ENCODE measurements around the gene FBXO41.

Gene FBXO41

DNA sequence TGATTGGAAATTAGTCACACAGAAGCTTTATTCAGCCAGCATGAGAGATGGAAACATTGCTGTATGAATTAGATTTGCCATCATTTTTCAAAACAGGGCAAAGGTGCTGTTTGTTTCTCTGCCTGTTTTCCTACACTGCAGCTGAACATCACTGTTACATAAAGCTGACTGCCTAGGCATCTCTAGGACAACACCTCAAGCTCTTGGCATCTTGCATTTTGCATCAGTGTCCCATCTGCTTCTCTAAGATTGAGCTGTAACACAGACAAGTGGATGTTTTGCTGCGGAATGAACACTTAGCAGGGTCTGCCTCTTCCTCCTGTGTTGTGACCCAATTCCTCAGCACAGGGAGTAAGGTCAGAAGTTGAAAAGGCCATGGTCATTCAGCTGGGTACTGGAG is 45.3 kb downstream of the FBXO41 start:
- DNase-seq = no peak

DNA sequence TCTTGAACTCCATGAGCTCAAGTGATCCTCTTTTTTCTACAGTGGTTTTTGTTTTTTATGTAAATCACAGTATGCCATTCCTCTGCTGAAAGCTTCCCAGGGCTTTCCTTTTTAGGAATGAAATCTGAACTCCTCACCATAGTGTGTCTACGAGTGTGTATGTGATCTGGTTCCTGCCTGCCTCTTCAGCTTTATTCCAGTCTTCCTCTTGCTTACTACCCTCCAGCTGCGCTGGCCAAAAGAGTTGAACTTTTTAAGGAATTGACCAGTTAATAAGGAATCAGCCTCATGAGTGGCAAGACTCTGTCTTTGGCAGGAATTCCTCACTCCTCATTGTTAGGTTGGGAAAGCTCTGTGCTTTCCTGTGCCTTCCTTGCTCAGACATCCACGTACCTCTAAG is 46.1 kb downstream of the FBXO41 start:
- DNase-seq = no peak

DNA sequence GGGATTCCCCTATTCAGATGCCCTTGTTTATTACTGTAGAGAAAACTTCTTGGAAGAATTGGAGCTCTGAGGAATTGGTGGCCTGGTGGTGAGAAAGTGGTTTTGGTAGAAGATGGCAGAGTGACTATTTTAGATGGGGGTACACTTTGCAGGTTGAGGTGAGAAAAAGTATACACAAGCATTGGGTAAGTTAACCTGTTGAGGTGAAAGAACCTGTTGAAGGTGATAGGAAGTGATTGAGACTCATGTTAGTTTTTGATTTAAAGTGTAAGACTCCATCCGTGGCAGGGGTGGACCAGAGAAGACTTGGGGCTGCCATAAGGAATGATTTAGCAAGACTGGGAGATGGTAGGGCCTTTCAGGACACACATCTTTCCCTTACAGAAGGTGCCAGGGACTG is 47.1 kb downstream of the FBXO41 start:
- DNase-seq = no peak

DNA sequence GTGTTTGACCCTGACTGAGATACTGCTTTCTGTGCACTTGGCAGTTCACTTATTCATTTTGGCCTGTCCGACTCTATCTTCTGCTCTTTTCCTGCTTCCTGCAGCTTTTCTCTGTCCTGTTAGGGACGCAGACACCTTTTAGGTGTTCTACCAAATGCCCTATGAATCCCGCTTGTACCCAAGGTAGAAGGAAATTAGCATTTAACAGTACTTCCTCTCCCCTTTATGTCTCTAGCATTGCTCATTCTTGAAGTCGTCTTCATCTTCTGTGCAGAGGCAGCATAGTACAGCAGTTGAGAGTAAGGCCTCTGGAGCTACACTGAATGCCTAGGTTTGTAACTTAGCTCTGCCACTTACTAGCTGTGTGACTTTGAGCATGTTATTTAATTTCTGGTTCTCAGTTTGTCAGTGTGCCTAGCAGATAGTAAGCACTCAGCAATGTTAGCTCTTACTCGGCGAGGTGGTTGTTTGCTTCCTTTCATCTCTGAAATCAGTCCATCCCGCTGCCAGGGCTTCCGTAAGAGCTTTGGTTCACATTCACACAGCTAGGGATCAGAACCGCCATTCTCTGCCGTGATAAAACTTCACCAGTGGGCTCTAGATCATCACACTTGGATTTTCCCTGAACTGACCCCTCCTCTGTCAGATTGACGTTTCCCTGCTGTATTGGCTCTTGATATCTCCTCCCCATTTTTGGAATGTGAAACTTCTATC is 48.8 kb downstream of the FBXO41 start:
- no peak for DNase-seq

DNA sequence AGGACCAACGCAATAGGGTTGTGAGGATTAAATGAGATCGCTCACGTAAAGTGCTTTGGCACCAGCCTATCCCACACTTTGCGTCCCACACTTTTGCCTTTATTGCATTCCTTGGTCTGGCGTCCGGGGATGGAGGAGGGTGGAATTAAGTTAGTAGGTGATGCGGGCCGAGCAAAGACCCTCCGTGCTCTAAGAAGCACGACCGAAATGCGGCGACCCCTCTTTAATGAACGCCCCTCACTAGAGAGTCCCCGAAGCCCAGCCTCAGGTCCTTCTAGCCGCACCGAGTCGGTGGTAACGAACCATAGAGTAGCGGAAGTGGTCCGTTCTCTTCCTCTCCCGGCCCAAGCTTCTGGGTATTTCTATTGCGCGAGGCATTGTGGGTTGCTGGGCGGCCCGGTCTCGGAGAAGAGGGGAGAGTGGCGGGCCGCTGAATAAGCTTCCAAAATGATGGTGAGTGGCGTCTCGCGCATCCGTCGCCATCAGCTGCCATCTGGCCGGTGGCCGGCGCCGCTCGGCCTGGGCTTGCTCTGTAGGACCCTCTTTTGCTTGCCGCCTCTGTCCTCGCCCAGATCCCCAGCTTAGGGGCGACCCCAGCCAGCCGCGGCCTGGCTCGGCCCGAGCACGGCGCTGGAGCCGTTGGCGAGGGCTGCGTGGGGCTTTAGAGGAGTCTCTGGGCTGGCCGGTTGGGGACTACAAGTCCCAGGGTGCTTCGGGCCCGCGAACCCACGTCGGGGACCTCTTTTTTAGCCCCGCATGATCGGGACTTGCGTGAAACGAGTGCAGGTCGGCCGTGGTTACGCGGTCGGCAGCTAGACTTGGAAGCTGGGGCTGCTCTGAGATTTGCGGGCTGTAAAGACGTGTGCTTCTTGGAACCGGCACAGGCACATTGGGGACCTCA is 50.1 kb downstream of the FBXO41 start, which contains the start of gene CCT7:
Gene CCT7 (plus strand): TSS at position 377 of the 901 bp plus-strand sequence. CDS start 71 bp downstream, at position 448.
- DNase-seq = peak; percentile 86

DNA sequence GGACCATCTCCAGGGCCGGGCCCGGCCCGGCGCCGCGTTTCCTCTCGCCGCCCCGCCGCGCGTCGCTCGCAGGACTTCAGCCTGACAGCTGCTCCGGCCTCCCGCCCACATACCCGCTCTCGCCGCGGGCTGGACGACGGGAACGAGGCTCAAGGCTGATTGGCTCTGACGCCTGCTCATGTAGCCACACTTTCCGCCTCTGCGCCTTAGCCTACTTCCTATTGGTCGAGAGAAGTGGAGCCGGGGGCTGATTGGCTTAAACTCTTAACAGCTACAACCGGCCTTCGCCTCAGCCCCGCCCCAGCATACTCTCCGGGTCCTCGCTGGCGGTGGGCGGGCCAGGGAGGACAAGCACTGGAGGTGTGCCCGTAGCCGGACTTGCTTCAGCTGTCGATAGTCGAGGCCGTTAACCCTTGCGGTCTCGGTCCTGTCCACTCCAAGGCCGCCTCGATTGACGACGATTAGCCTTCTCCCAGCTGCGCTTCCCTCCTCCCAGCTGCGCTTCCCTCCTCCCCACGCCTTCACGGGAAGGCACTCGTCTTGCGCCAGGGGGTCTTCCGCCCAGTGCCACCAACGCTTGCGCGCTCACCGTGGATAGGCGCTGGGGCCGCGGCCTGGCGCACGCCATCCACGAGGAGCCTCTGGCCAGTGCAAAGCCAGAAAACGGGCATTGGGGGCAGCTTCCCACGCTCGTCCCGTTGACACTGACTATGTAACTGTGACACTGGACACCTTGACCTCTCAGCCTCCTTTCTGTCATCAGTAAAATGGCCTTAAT is 50.9 kb downstream of the FBXO41 start, which contains the start of gene PRADC1:
Gene PRADC1 (minus strand): TSS at position 86 of the 778 bp plus-strand sequence. CDS start 79 bp downstream, at position 7.
- DNase-seq = peak; percentile 93

DNA sequence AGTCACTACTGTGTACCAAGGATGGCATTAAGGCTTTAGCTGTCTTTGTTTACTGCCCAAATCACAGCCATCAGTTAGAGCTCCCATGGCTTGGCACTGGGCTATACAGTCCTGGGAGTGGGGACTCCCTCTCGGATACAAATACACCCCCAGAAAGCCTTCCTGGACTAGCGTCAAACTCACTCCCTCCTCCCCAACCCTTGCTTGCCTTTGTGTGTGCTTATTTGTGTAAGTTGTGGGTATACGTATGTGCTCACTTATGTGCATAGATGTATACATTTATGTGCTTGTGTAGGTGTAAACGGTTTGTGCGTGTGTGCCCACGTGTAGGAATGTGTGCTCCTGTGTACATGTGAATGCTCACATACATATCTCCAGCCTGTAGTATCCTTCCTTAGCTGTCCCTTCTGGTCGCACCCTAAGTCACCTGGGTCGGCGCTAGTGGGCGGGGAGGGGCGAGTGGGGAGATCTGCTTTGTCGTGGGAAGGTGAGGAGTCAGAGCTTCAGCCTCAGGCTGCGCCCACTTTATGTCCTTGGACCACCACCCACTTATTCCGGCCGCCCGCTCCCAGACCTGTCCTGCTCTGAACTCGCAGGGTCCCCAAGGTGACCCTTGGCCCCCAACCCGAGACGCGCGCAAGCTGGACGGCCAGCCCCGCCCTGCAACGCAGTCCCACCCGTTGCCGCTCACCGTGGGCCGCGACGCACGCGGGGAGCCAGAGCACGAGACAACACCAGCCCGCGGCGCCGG is 51.7 kb downstream of the FBXO41 start:
- peak; percentile 37 for DNase-seq

DNA sequence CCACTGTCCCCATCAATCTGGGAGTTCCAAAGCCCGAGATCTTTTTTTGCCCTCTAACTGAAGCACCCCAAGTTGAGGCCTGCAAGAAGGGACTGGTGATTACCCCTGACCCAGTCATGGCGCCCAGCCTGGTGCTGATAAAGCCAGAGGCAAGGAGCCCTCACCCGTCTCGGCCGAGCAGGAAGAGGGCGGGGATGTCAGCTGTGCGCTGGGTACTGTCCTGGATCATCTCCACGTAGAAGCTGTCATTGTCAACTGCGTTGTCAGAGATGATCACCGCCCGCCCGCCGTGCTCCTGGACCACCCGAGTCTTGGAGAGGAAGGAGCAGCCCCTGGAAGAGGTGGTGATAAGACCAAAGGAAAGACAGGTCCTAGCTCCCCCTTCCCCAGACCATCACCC is 55.6 kb downstream of the FBXO41 start:
- no peak for DNase-seq

DNA sequence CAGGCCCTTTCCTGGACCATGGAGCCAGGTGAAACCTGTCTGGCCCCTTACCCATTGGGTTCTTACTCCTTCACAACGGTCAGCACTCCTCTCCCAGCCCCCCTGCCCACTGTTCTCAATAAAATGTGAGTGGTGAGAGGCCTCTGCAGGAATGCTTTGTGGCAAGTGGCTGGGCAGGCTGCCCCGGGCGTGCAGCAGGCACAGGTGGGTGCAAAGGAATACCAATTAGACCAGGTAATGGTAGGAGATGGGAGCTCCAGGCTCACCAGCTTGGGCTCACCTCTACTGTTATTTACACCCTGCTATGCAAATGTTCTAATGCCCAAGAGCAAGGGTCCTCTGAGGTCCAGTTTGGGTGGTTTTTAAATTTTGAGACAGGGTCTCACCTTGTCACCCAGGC is 57.2 kb downstream of the FBXO41 start:
- no peak for DNase-seq

DNA sequence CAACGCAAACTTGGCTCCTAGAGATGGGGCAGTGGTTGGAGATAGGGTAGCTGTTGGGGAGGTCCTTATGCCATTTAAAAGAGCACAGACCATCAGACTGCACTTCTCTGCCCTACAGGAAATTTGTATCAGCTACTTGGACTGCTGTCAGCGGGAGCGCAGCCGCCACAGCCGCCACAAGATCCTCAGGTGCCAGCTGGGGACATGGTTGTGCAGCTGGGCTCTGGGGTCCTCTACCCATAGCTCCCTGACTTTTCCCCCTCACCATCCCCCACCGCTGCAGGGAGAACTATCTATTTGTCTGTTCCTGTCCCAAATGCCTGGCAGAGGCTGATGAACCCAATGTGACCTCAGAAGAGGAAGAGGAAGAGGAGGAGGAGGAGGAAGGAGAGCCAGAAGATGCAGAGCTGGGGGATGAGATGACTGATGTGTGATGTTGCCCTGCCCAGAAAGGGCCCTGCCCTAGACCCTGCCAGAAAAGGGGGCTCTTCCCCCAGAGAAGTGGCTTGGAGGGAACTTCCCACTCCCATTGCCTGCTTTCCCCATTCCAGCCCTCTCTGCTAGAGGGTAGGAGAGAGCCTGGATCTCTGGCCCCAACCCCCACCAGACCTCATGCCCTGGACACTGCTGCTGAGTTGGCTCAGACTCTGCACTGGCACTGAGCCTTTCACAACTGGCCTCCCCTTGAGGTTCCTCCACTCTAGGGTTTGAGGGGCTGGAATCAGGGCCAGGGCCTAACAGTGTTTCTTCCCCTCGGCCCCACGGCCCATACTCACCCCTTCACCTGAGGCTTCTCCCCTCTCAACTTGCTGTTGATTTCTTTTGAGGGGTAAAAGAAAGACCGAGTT is 58.5 kb downstream of the FBXO41 start:
- no peak for DNase-seq

DNA sequence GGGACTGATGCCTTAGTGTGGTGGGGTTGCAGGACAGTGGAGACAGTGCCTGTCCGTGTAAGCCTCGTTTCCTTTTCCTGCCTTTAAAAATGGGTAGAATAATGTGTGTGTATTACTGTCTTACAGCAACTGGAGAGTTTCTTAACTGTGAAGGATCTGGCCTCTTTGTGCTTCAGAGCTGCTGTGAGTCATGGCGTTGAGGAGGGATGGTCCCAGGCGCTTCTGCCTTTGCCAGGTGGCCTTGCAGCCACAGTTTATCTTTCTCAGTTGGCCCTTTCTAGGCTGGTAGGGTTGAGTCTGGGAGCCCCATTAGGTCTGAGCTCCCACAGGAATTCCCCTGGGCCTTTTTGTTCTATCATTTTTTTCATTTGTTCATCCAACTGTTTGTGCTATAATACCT is 60.5 kb downstream of the FBXO41 start:
- DNase-seq = no peak

DNA sequence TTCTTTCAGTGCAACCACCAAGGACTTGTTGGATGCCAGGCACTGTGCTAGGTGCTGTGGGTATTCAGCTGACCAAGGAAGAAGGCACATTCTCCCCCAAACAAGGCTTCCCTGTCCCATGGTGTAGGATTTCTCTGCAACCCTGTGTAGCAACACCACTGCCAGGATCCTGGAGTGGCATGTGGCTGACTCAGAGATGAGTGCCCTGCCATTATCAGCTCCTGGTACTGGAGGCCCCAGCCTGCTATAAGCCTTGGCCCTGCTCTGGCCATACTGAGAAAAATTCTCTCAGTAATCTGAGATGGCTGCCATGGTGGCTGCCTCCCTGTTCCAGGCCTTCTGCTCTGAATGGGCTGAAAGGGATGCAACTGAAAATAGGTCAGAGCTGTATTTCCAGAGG is 66.0 kb downstream of the FBXO41 start:
- DNase-seq = no peak

DNA sequence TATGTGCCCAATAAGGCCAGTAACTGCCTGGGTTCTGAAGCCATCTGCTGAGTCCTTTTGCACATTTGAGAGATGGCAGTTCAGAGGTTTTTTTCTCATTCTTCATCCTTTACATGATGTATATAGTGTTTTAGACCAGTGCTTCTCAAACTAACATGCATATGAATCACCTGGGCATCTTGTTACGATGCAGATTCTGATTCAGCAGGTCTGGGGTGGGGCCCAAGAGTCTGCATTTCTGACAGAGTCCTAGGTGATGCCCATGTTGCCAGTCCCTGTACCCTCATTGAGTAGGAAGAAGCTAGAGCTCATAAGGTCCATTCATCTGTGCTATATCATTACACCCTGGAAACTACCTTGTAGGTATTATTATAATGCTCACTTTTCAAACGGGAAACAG is 66.5 kb downstream of the FBXO41 start:
- no peak for DNase-seq

DNA sequence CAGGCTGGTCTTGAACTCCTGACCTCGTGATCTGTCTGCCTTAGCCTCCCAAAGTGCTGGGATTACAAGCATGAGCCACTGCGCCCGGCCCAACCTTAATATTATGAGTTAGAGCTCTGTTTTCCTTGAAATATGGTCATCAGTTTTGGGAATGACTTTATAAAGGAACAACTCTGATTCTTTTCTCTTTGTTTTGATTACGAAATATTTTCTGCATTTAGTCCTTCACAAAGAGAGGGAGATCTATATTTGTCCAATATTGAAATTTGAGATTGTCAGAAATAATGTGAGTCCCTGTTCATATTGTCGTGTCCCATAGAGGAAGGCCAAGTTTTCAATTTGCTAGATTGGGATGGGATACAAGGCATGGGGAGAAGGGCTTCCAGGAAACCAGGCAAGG is 67.1 kb downstream of the FBXO41 start:
- DNase-seq = no peak

DNA sequence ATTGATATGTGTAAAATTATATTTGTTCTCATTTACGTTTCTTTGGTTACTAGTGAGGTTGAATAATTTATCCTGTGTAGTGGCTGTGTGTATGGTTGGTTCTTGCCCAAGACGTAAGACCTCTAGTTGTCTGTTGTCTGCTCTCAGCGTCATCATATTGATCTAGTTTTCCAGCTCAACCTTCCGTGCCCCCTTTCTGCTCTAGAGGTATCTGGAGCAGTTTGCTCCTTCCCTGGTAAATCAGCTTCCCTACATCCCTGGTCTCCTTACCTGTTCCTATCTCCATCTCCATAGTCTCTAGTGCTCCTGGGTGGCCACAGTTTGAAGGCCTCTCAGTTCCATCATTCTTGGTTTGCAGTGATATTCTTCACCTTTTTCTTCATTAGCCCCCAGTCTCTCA is 69.0 kb downstream of the FBXO41 start:
- DNase-seq = no peak

DNA sequence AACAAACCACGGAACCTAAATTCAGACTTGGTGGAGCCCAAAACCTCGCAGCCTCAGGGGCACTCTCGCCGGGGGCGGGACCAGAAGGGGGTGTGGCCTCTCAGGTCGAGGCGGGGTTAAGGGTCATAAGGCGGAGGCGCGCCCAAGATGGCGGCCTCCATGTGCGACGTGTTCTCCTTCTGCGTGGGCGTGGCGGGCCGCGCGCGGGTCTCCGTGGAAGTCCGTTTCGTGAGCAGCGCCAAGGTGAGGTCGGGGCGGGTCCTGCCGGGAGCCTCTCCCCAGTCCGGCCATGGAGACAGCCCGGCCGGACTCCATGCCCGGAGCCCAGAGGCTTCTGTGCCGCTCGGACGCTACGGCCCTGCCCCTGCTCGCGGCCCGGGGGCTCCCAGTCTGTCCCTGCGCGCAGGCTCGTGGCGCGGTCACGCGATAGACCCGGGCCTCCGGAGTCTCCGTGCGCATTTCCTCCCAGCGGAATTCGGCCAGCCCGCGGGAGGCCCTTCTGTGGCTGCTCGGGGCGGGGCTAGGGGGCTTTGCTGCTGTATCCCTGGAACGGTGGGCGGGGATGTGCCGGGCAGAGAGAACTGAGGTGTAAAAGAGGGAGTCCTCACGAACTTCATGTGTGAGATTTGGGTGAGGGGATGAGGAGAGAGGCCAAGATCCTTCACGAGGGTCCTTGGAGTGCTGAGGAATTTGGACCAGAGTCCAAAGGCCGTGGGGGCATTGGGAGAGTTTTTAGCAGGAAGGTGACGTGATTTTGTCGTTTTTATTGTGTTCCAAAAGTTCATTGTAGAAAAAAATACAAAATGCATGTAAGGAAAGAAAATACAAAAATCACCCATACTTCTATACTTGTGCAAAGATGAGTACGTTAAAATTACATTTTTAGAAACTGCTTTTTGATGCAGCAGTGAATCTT is 69.9 kb downstream of the FBXO41 start, which contains the start of gene SMYD5:
Gene SMYD5 (plus strand): TSS at position 126 of the 916 bp plus-strand sequence. CDS start 22 bp downstream, at position 148.
- peak; percentile 96 for DNase-seq

DNA sequence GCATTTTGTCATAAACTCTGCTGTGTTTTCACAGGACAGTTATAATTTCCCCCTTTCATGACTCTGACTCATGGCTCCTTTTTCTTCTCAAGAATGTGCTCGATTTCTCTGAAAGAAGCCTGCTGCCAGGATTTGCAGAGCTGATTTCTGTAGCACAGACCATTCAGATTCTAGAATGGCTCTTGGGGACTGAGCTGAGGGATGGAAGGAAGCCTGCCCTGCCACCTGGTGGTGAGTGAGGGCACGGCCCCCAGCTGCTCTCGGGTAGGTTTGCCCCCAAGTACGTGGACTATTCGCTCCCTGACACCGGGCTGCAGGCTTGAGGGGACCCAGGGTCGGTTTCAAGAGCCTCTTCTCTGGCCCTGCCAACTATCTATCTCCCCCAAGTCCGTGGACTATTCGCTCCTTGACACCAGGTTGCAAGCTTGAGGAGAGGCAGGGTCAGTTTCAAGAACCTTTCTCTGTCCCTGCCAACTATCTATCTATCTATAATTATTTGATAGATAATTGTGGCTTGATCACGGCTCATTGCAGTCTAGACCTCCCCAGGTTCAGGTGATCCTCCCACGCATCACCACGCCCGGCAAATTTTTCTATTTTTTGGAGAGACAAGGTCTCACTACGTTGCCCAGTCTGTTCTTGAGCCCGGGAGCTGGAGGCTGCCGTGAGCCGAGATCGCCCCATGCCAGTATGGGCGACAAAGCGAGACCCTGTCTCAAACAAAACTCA is 71.7 kb downstream of the FBXO41 start:
- DNase-seq = peak; percentile 81

DNA sequence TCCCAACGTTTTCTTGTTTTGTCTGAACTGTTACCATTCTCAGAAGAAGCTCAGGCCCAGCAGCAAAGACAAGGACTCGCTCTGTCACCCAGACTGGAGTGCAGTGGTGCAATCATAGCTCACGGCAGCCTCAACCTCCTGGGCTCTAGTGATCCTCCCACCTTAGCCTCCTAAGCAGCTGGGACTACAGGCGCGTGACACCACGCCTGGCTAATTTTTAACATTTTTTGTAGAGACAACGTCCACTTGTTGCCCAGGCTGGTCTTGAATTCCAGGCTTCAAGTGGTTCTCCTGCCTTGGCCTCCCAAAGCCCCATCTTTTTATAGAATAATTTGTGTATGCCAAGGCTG is 72.2 kb downstream of the FBXO41 start:
- DNase-seq = no peak

DNA sequence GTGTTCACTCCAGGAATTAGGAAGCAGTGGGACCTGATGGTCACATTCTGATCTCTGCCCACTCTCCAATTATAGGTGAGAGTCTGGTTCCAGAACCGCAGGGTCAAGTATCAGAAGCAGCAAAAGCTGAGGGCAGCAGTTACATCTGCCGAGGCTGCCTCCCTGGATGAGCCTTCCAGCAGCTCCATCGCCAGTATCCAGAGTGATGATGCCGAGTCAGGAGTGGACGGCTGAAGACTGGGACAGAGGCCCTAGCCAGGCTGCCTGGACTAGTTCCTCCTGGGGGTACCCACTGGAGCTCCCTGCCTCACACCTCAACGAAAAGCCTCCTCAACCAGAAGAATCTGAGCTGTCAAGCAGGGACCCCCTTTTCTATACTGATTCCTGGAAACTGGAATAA is 73.6 kb downstream of the FBXO41 start:
- no peak for DNase-seq

DNA sequence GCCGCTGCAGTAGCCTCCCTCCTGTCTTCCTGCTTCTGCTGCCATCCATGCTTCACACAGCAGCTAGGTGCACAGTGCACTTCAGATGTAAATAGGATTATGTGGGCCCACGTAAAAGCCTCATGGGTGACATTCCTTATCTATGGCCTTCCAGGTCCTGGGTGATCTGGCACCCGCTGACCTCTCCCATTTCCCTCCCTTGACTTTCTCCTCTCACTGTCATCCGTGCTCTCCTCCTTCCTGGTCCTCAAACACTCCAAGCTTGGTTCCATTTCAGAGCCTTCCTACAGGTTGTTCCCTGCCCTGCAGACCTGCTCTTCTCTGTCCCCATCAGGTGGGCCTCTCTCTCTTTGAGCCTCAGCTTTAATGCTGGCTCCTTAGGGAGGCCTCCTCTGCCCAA is 74.3 kb downstream of the FBXO41 start:
- no peak for DNase-seq
